Vagina (tissue), 2 donors: ENCODE results near the gene CDH6.

Source experiments
- POLR2A ChIP-seq, 2 donors: fragments of 450-650 bp; IDR thresholded peaks; one replicate each; pipeline ENCODE4 v1.6.1; 2017; ENCODE audit warnings: antibody characterized with exemption in 2 of 2, mild to moderate bottlenecking in 2 of 2, moderate library complexity in 2 of 2
- TF ChIP-seq, protein P1 (sequence below), 3 experiments: fragments of 450-650 bp in 2 of 3; fragments of 200-600 bp in 1 of 3; sonication (generic) in 1 of 3; IDR thresholded peaks; one replicate each; pipeline ENCODE4 v1.5.1; 2017 to 2019; ENCODE audit warnings: antibody characterized with exemption in 3 of 3, mild to moderate bottlenecking in 2 of 3, moderate library complexity in 2 of 3

DNA sequence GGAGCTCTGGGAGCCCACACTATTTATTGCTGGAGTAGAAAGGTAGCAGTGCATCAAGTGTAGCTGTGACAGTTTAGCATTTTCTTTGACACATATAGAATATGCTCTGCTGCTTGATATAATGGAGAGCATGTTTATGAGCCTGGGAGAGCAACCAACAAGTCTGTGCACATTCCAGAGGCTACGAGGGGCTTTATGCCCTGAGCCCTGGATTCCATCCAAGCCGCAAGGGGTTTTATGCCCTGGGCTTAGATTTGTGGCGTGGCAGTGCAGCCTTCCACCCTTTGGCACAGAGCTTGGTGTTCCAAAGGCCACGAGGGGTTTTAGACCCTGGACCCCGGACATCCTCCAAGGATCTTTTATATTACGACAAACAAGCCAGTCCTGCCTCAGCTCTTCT lies 14.6 kb downstream of the CDH6 start:
- TF ChIP-seq, protein P1, sequence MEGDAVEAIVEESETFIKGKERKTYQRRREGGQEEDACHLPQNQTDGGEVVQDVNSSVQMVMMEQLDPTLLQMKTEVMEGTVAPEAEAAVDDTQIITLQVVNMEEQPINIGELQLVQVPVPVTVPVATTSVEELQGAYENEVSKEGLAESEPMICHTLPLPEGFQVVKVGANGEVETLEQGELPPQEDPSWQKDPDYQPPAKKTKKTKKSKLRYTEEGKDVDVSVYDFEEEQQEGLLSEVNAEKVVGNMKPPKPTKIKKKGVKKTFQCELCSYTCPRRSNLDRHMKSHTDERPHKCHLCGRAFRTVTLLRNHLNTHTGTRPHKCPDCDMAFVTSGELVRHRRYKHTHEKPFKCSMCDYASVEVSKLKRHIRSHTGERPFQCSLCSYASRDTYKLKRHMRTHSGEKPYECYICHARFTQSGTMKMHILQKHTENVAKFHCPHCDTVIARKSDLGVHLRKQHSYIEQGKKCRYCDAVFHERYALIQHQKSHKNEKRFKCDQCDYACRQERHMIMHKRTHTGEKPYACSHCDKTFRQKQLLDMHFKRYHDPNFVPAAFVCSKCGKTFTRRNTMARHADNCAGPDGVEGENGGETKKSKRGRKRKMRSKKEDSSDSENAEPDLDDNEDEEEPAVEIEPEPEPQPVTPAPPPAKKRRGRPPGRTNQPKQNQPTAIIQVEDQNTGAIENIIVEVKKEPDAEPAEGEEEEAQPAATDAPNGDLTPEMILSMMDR (IDR thresholded peaks at IDR 0.05), result no peak
- no peak for TF ChIP-seq POLR2A (IDR thresholded peaks at IDR 0.05)
